HG03469 (cell line): Measurements from ENCODE around the gene TRAIP.

Source experiments
- ATAC-seq: cut with Tn5 transposase; IDR thresholded peaks from one replicate; pipeline ENCODE4 v1.9.1; 2021; ENCODE audit warnings: mild to moderate bottlenecking, moderate library complexity, moderate number of reproducible peaks; ENCODE audit not compliant: unreplicated experiment

The TRAIP gene

GRCh38 chr3:49876567-49876966 is 20.2 kb upstream of the TRAIP start:
- no peak for ATAC-seq

DNA sequence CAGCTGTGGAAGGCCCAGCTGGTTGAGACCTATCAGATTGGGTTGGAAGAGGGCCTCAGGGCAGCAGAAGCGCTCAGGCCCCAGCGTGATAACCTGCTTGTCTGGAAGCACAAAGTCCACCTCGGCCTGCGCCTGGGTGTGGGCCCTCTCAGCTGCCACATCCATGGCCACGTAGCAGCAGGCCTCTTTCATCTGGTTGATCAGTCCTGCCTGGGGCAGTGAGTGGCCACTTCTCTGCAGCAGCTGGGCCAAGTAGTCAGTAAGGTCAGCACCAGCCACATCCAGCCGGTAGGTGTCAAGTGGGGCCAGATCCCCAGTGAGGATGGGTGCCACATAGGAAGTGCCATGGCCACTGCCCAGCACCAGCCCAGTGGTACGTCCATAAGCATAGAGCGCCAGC is 17.3 kb upstream of the TRAIP start:
- ATAC-seq: no peak

GRCh38 chr3:49872801-49873281 is 16.5 kb upstream of the TRAIP start:
- ATAC-seq: no peak

GRCh38 chr3:49871531-49872153 is 15.3 kb upstream of the TRAIP start:
- no peak for ATAC-seq

DNA sequence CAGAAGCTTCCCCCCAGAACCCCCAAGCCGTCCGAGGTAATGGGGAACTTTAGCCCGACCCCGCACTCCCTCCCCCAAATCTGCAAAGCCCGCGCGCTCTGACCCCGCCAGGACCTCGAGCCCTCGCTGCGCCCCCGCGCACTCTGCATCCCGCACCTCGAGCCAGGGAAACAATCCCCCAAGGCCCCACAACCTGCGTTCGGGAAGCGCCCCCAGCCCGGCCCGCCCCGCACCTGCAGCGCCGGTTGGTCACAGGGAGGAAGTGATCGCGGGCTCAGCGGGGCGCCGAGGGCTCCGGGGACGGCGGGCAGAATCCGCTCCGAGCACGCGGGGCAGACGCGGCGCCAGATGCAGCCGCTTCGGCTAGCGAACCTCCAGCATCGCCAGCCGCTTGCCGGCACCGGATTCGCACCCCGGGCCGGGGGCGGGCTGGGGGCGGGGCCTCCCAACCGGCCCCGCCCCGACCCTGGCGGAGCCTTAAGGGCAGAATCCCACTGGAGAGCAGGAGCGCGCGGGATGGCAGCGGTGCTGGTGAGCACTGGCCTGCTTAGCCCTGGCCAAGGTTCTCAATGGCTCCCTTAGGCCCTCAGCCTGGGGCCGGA is 13.3 kb upstream of the TRAIP start, which contains the start of gene CAMKV:
Gene CAMKV, minus strand, starts transcription at position 382 of the 602 bp plus-strand sequence. CDS start 7,518 bp downstream, outside the sequence.
- no peak for ATAC-seq

DNA sequence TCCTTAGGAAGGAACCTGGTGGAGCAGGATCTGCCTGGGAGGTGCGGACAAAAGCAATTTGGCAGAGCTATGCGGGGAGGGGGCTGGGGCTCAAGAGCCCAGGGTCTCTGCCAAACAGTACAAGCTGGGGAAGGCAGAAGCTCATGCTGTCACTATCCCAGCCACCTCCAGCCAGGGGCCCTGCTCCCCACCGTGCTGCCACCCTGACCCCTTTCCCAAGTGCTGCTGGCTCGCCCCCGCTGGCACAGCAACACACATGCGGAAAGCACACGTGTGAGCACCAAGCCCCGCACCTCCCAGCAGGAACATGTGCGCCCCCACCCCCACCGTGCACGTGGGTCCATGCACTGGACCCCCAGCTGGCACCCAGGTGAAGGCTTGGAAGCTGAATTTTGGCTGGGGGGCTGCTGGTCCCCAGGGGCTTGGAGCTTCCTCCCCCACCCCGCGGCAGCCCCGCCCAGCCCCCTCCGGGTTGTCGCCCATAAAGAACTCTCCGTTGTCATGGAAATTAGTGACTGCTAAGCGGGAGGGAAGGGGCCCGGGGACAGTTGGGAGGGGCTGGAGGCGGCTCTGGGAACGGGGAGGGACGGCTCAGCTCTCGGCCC is 12.6 kb upstream of the TRAIP start:
- ATAC-seq: no peak

DNA sequence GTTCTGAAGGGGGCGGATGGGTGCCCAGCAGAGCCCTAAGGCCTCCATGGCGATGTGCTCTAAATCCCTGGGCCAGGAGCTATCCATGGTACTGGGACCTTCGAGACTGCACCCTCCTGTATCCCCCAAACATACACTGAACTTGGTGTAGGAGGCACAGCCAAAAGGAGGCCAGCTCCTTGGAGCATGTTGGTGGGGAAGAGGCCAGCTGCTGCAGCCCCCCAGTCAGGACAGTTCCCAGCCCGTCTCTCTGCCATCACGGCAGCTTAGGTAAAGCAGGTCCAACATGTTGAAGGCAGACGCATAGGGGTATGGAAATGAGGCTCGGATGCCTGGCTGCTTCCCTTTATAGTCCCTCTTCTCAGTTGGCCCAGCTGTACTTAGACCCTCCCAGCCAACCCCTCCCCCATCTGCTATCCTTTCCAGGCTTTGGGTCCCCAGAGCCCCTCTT is 11.5 kb upstream of the TRAIP start:
- no peak for ATAC-seq

DNA sequence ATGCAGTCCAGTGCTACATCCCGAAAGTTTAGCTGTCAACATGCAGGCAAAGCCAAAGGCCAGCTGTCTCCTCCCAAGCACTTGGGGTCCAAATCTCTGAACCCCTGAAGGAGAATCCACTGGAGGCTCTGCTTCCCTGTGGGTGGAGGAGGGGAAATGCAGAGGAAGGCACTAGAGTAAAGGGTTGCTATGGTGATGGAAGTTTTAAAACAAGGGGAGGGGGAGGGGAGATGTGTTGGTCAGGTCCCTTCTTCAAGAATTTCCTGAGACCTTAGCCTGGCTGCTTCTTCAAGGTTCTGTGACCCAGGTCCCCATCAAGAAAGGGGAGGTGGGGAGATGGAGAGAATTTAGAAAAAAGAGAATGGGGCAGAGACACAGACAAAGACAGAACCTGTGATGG is 11.0 kb upstream of the TRAIP start:
- ATAC-seq: no peak

GRCh38 chr3:49865198-49865784 is 8.9 kb upstream of the TRAIP start:
- ATAC-seq: no peak

DNA sequence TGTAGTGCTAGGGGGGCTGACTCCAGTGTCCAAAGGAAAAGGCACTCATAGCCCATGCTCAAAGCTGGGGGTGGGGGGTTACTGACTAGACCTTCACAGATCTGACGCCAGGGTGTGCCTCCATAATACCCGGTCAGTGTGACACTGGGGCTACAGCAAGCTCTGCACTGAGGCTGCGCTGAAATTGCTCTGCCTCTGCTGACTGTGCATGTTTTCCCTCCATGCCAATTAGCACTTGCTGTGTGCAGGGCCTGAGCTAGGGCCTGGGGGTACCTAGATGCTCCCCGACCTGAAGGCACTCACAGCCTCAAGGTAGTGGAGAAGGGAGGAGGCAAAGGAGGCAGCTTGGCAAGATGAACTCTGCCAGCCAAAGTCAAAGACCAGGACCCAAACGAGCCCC is 8.1 kb upstream of the TRAIP start:
- no peak for ATAC-seq

DNA sequence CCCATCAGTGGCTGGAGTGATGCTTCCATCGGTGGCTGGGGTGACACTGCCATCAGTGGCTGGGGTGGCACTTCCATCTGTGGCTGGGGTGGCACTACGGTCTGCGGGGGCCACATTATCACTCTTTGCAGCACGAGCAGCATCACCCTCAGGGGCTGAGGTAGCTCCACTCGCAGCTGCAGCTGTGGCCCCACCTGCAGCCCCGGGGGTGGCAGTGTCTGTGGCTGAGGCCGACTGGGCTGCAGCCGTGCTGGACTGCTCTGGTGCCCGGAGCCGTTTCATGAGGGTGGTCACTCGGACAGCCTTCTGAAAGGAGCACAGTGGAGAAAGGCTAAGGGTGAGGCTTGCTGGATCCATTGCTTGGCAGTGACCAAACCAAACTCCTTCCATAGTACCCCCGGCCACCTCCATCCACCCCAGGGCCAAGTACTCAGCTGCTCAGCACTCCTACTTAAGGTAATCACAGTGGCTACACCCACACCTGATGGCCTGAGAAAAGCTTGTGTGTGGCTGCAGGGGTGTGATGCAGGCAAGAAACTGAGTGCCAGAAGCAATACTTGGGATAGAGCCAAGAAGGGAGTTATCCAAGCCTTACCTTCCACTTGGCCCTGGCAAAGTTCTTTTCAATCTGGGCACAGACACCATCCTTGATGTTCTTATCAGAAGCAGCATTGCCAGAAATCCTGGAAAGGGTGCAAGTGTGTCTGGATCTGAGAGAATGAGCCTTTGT is 3.4 kb upstream of the TRAIP start:
- no peak for ATAC-seq

DNA sequence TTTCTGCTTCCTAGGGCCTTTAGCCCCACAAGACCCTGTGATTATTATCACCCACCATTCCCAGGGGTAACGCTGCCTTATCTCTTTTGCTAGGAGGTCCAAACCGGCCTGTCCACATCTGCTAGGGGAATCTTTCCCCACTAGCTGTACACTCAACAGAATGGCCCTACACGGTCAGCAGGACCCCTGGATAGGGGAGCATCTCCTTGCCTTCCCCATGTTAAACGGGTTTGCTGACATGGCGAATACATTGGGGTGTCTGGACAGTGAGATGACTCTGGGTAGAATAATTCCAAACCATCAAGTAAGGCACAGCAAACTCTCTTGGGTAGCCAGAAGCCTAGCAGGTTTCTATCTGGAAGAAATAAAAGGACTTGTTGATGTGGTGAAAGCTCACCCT is 702 bp downstream of the TRAIP start:
- no peak for ATAC-seq

GRCh38 chr3:49845694-49846093 is 10.7 kb downstream of the TRAIP start:
- ATAC-seq: no peak

- no peak for ATAC-seq
These were observed 11.7 kb downstream of the TRAIP start for GRCh38 chr3:49844464-49845183.

GRCh38 chr3:49842843-49843517 is 13.4 kb downstream of the TRAIP start:
- no peak for ATAC-seq

GRCh38 chr3:49841806-49842205 is 14.6 kb downstream of the TRAIP start:
- no peak for ATAC-seq

- no peak for ATAC-seq
These were observed 15.2 kb downstream of the TRAIP start for GRCh38 chr3:49841126-49841696.

DNA sequence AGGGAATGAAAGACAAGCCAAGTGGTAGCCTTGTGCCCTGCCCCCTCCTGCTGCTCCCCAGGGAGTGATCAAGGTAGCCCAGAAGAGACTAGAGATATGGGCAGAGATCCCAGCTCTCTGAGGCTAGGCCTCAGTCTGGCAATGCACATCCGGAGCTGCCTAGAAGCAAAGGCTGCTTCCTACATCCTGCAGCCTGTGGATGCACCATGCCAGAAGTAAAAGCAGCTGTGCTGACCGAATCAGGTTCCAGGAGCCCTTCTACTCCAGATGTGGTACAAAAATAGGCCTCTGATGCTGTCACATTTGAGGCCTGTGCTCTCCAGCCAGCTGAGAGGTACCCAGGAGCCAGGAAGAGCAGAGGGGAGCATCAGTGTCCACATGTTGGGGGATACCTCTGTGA is 16.0 kb downstream of the TRAIP start:
- ATAC-seq: no peak

DNA sequence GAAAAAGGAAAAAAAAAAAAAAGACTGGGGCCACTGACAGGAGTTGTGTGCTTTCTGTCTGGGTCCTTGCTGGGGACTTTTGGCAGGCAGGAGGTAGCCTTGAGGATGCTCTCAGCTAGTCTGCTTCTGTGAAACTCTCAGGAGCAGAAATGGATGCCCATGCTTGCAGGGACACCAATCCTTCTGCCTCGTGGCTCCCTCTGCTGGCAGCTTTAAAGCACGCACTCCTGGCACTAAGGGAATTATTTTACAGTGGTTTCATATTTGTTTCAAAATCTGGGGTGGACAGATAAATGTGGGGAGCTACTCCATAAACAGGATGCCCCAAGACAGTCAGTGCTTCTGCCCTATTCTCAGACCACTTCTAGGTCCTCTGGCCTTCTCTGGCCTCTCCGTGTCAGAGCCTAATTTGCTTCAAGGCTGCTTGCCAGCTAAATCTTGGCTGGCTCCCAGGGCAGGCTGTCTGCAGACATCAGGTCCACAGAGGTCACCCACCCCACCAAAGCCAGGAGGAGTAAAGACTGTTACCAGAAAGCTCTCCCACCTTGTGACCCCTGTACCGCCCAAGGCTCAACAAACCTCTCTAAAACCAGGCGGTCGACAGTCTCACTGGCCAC is 17.1 kb downstream of the TRAIP start:
- ATAC-seq: no peak
